IPS DF 6.9 (cell line): Measurements from ENCODE around the gene CDIP1.

Experiments used
- DNase-seq: peaks from one replicate; pipeline ENCODE4 v3.0.0-alpha.2; 2013; ENCODE audit warnings: low read depth, low spot score
- H3K27ac ChIP-seq: one replicate; pipeline ENCODE4 v1.5.1; 2013; ENCODE audit warnings: low read length, control low read depth
- H3K27me3 ChIP-seq: 2 replicates; pipeline ENCODE4 v1.6.1; 2013; ENCODE audit warnings: mild to moderate bottlenecking, low read length; ENCODE audit not compliant: control insufficient read depth, insufficient read depth
- H3K36me3 ChIP-seq: 2 replicates; pipeline ENCODE4 v1.6.1; 2013; ENCODE audit warnings: low read length; ENCODE audit not compliant: control insufficient read depth, insufficient read depth
- H3K4me1 ChIP-seq: 2 replicates; pipeline ENCODE4 v1.6.1; 2013; ENCODE audit warnings: low read length; ENCODE audit not compliant: control insufficient read depth, insufficient read depth
- H3K4me3 ChIP-seq: 2 replicates; pipeline ENCODE4 v1.5.1; 2013; ENCODE audit warnings: mild to moderate bottlenecking, low read length
- H3K9me3 ChIP-seq: 2 replicates; pipeline ENCODE4 v1.6.1; 2013; ENCODE audit warnings: low read length, inconsistent platforms; ENCODE audit not compliant: control insufficient read depth, insufficient read depth
- WGBS: extraction: QIAGEN DNeasy Blood & Tissue Kit; methylation state at CpG from one replicate; pipeline ENCODE4 v1.1.7; 2013; ENCODE audit warnings: mixed read lengths, missing lambda C conversion rate; ENCODE audit not compliant: insufficient read length, insufficient coverage; 5-methylcytosine and 5-hydroxymethylcytosine counted together

CDIP1 gene

GRCh38 chr16:4471869-4472268 lies 66.7 kb downstream of the CDIP1 start:
- peaks cover 7% of the 10 kb centered on the region; the same call in 1 of the 2 replicates for H3K36me3 ChIP-seq
- H3K4me3 ChIP-seq: no peak overlapping the region
- no peaks in the 10 kb centered on the region for H3K9me3 ChIP-seq
- peaks cover 2% of the 10 kb centered on the region; the same call in 1 of the 2 replicates for H3K4me1 ChIP-seq
- no peak for DNase-seq
- no CpG with 5 or more reads among the region's 5 CpGs for WGBS
- no peak overlapping the region for H3K27ac ChIP-seq
- H3K27me3 ChIP-seq: no peaks in the 10 kb centered on the region

- Histone ChIP-seq H3K27me3 (no peaks in the 10 kb centered on the region), H3K4me3 (no peak overlapping the region), H3K9me3 (no peaks in the 10 kb centered on the region), H3K36me3 (peaks cover 23% of the 10 kb centered on the region), H3K4me1 (no peaks in the 10 kb centered on the region), H3K27ac (no peak overlapping the region)
- no peak for DNase-seq
- WGBS: no CpG with 5 or more reads among the region's 10 CpGs
These were observed 69.6 kb downstream of the CDIP1 start for GRCh38 chr16:4468972-4469371.

- Histone ChIP-seq H3K27me3 (no peaks in the 10 kb centered on the region), H3K4me1 (no peaks in the 10 kb centered on the region), H3K4me3 (no peak overlapping the region), H3K36me3 (peaks cover 26% of the 10 kb centered on the region), H3K27ac (no peak overlapping the region), H3K9me3 (no peaks in the 10 kb centered on the region)
- WGBS: no CpG with 5 or more reads among the region's 16 CpGs
- no peak for DNase-seq
These were observed 70.7 kb downstream of the CDIP1 start for GRCh38 chr16:4467916-4468315.

- no peaks in the 10 kb centered on the region for H3K9me3 ChIP-seq
- no CpG with 5 or more reads among the region's 32 CpGs for WGBS
- no peaks in the 10 kb centered on the region for H3K27me3 ChIP-seq
- H3K36me3 ChIP-seq: peaks cover 26% of the 10 kb centered on the region
- no peak overlapping the region for H3K4me3 ChIP-seq
- DNase-seq: no peak
- no peak overlapping the region for H3K27ac ChIP-seq
- no peaks in the 10 kb centered on the region; the same call in 1 of the 2 replicates for H3K4me1 ChIP-seq
These were observed 72.4 kb downstream of the CDIP1 start for GRCh38 chr16:4465977-4466779.

GRCh38 chr16:4463522-4464163 lies 74.9 kb downstream of the CDIP1 start:
- no peaks in the 10 kb centered on the region for H3K9me3 ChIP-seq
- no peak overlapping the region for H3K27ac ChIP-seq
- no CpG with 5 or more reads among the region's 22 CpGs for WGBS
- no peaks in the 10 kb centered on the region for H3K27me3 ChIP-seq
- H3K36me3 ChIP-seq: peaks cover 21% of the 10 kb centered on the region
- H3K4me3 ChIP-seq: no peak overlapping the region
- DNase-seq: no peak
- H3K4me1 ChIP-seq: no peaks in the 10 kb centered on the region; the same call in 1 of the 2 replicates

GRCh38 chr16:4461250-4462085 lies 77.1 kb downstream of the CDIP1 start:
- Histone ChIP-seq H3K4me1 (no peaks in the 10 kb centered on the region; the same call in 1 of the 2 replicates), H3K4me3 (no peak overlapping the region), H3K27me3 (no peaks in the 10 kb centered on the region), H3K27ac (no peak overlapping the region), H3K36me3 (peaks cover 18% of the 10 kb centered on the region), H3K9me3 (no peaks in the 10 kb centered on the region)
- no CpG with 5 or more reads among the region's 27 CpGs for WGBS
- no peak for DNase-seq

GRCh38 chr16:4460936-4461249 lies 77.7 kb downstream of the CDIP1 start:
- H3K27me3 ChIP-seq: no peaks in the 10 kb centered on the region
- no peaks in the 10 kb centered on the region for H3K9me3 ChIP-seq
- WGBS: no CpG with 5 or more reads among the region's 5 CpGs
- H3K4me3 ChIP-seq: no peak overlapping the region
- H3K36me3 ChIP-seq: peaks cover 16% of the 10 kb centered on the region
- no peak for DNase-seq
- H3K27ac ChIP-seq: no peak overlapping the region
- no peaks in the 10 kb centered on the region; the same call in 1 of the 2 replicates for H3K4me1 ChIP-seq
